Endothelial cell of umbilical vein (primary cell): Measurements from ENCODE around the gene ZMIZ1. TPM values are rescaled to one million over a fixed set of nuclear protein-coding genes. Genes with fewer than 3 reads are reported as not detected.

Experiments used
- BruUV-seq: library from RNA; stranded (reverse); fragments of 400-500 nt; replicated peaks from 2 replicates; lab custom pipeline; 2021; lab: Mats Ljungman, UMichigan
- CTCF ChIA-PET: fragments of 300-600, 350-600 bp; sonication (Branson Sonifier 250); formaldehyde crosslinking; loops from one replicate; lab custom pipeline; 2021; ENCODE audit warnings: antibody characterized with exemption, inconsistent platforms; lab: Charles Lee
- POLR2A ChIA-PET: fragments of 300-600, 350-600 bp; sonication (Branson Sonifier 250); formaldehyde crosslinking; loops from one replicate; lab custom pipeline; 2021; ENCODE audit warnings: antibody characterized with exemption, inconsistent platforms; lab: Charles Lee
- DNase-seq: peaks from one replicate; pipeline ENCODE4 v3.0.0-alpha.2; 2011; ENCODE audit warnings: low read depth, low spot score
- FAIRE-seq: peaks from 2 replicates; lab custom pipeline; 2011; peaks lifted over from hg19 to GRCh38; lab: Jason Lieb, UNC
- H2AFZ ChIP-seq: 2 replicates; pipeline ENCODE4 v1.6.0; 2012; ENCODE audit warnings: low read depth, low read length, control low read depth, inconsistent platforms
- H3K27ac ChIP-seq: 2 replicates; pipeline ENCODE4 v1.5.1; 2011; ENCODE audit warnings: low read depth, mild to moderate bottlenecking, control low read depth, low read length, moderate library complexity; ENCODE audit not compliant: insufficient read depth
- H3K27me3 ChIP-seq, 2 experiments: 2 replicates each; pipeline versions ENCODE4 v1.6.0 to v1.6.1; 2011; ENCODE audit warnings: low read length in 2 of 2, mixed read lengths in 1 of 2; ENCODE audit not compliant: control insufficient read depth in 2 of 2, insufficient read depth in 2 of 2
- H3K36me3 ChIP-seq, 2 experiments: 2 replicates in 1 of 2; 3 replicates in 1 of 2; pipeline ENCODE4 v1.5.1; 2011; ENCODE audit warnings: low read length in 2 of 2, mild to moderate bottlenecking in 1 of 2, moderate library complexity in 1 of 2; ENCODE audit not compliant: control insufficient read depth in 2 of 2, insufficient read depth in 2 of 2; ENCODE audit errors: extremely low read depth in 1 of 2
- H3K4me1 ChIP-seq: 3 replicates; pipeline ENCODE4 v1.5.1; 2011; ENCODE audit warnings: mild to moderate bottlenecking, low read length; ENCODE audit not compliant: control insufficient read depth, insufficient read depth; ENCODE audit errors: extremely low read depth
- H3K4me2 ChIP-seq: 2 replicates; pipeline ENCODE4 v1.6.1; 2011; ENCODE audit warnings: low read length, control low read depth, mixed read lengths; ENCODE audit not compliant: insufficient read depth
- H3K4me3 ChIP-seq, 3 experiments: fragments of 200-600 bp in 1 of 3; sonication (generic), shearing (Covaris generic) in 1 of 3; replicated peaks in 1 of 3; 2 replicates each; pipeline ENCODE4 v1.5.1; 2011 to 2016; ENCODE audit warnings: control low read depth in 3 of 3, low read length in 3 of 3, mild to moderate bottlenecking in 2 of 3, inconsistent platforms in 1 of 3, low read depth in 1 of 3, moderate library complexity in 1 of 3; ENCODE audit not compliant: insufficient read depth in 1 of 3
- H3K79me2 ChIP-seq: 2 replicates; pipeline ENCODE4 v1.6.0; 2012; ENCODE audit warnings: low read length, inconsistent platforms; ENCODE audit not compliant: control insufficient read depth, insufficient read depth
- H3K9ac ChIP-seq: replicated peaks from 2 replicates; pipeline ENCODE3; 2011; ENCODE audit warnings: low read length, control low read depth; ENCODE audit not compliant: insufficient read depth; ENCODE audit errors: extremely low read depth
- H3K9me1 ChIP-seq: replicated peaks from 3 replicates; pipeline ENCODE4 v1.6.0; 2011; ENCODE audit warnings: mild to moderate bottlenecking, low read length; ENCODE audit not compliant: control insufficient read depth, insufficient read depth; ENCODE audit errors: extremely low read depth
- H3K9me3 ChIP-seq: replicated peaks from 2 replicates; pipeline ENCODE4 v1.5.1; 2012; ENCODE audit warnings: low read length, inconsistent platforms; ENCODE audit not compliant: control insufficient read depth, insufficient read depth
- H4K20me1 ChIP-seq: replicated peaks from 2 replicates; pipeline ENCODE3; 2011; ENCODE audit warnings: mild to moderate bottlenecking, low read length; ENCODE audit not compliant: control insufficient read depth, insufficient read depth; ENCODE audit errors: extremely low read depth
- FOS ChIP-seq: IDR thresholded peaks from 2 replicates; pipeline ENCODE4 v1.6.1; 2011; ENCODE audit warnings: mild to moderate bottlenecking, low read length, moderate library complexity, borderline replicate concordance; ENCODE audit not compliant: insufficient read depth
- GATA2 ChIP-seq: IDR thresholded peaks from 2 replicates; pipeline ENCODE4 v1.7.0; 2011; ENCODE audit warnings: low read depth, mild to moderate bottlenecking, moderate library complexity, mixed read lengths, low read length; ENCODE audit not compliant: insufficient read length, insufficient read depth
- JUN ChIP-seq: IDR thresholded peaks from 2 replicates; pipeline ENCODE4 v1.6.1; 2011; ENCODE audit warnings: borderline replicate concordance, low read depth; ENCODE audit not compliant: insufficient read length, insufficient read depth
- MYC ChIP-seq: IDR thresholded peaks from one replicate; pipeline ENCODE4 v1.6.1; 2011; ENCODE audit warnings: mild to moderate bottlenecking, low read depth, low read length
- dilution Hi-C: fragments of 300-500 bp; cut with MboI; formaldehyde crosslinking; loops from one replicate; pipeline ENCODE4 v1.15.0; 2019; ENCODE audit warnings: low sequenced_read_pairs; ENCODE audit not compliant: extremely low pct_ligation_motif_present
- intact Hi-C: fragments of 100-400 bp; cut with micrococcal nuclease; formaldehyde crosslinking; loops from one replicate; pipeline ENCODE4 v1.10.0; 2022
- polyA plus RNA-seq, 4 experiments: library from polyadenylated mRNA; depleted of rRNA in 3 of 4; stranded (reverse) in 3 of 4; unstranded in 1 of 4; fragments of >200 nt; gene quantifications; 2 replicates each; pipeline versions ENCODE4 v1.2.1 to v1.2.3, GENCODE V29; 2011 to 2012; ENCODE audit warnings: missing spikeins in 1 of 4
- total RNA-seq: library from RNA; stranded (reverse); gene quantifications from 2 replicates; pipeline ENCODE4 v1.2.3, GENCODE V29; 2021
- TF ChIP-seq, protein P1 (sequence below): IDR thresholded peaks from 2 replicates; pipeline ENCODE4 v1.6.1; 2011; ENCODE audit not compliant: insufficient read depth, insufficient read length

The ZMIZ1 gene
- total and polyA plus RNA-seq, 2 donors (not counting 3 experiments of a cell fraction or from before 2014, with no cell fraction given), result 12.5 to 46.7 TPM

DNA sequence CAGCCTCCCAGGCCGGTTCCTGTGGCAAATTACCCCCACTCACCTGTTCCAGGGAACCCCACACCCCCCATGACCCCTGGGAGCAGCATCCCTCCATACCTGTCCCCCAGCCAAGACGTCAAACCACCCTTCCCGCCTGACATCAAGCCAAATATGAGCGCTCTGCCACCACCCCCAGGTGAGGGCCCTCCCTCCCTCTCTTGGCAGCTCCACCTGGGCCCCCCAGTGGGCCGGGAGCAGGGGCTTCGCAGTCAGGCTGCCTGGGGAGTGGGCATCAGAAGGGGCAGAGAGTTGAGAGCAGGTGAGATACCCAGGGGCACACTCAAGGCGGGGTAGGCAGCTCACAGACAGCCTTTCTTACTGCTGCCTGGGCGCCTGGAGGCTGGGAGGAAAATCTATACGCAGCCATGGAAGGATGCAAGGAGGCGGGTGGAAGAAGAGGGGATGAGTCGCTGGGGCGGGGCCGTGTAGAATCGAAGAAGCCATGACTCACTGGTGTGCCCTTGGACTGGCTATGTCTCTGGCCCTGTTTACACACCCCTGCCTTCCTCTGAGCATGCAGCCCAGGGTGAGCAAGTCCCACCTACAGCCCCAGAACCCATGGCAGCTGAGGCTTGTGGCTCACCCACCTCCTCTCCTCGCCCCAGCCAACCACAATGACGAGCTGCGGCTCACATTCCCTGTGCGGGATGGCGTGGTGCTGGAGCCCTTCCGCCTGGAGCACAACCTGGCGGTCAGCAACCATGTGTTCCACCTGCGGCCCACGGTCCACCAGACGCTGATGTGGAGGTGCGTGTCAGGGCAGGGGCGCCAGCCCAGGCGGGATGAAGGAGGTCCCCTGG, 229.9 kb downstream of the ZMIZ1 start:
- Histone ChIP-seq H3K9ac (no peak overlapping the region), H3K9me3 (no peaks in the 10 kb centered on the region), H3K27me3 (no peaks in the 10 kb centered on the region), H3K4me3 (no peak overlapping the region), H2AFZ (no peak overlapping the region), H4K20me1 (no peaks in the 10 kb centered on the region), H3K9me1 (no peaks in the 10 kb centered on the region), H3K4me2 (no peak overlapping the region), H3K79me2 (no peaks in the 10 kb centered on the region), H3K36me3 (peaks cover 3 to 75% of the 10 kb centered on the region in 2 experiments), H3K4me1 (peaks cover 8% of the 10 kb centered on the region), H3K27ac (no peak overlapping the region)
- no TSS peak for BruUV-seq
- TF ChIP-seq, protein P1, sequence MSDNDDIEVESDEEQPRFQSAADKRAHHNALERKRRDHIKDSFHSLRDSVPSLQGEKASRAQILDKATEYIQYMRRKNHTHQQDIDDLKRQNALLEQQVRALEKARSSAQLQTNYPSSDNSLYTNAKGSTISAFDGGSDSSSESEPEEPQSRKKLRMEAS, result no peak
- TF ChIP-seq GATA2, result no peak
- no peak for TF ChIP-seq MYC
- TF ChIP-seq FOS, result peak; percentile 73
- TF ChIP-seq JUN, result peak; percentile 35
- dilution Hi-C loops (no loop called here), intact Hi-C loops (no loop called here)
- DNase-seq, result peak; percentile 62
- peak; percentile 88 for FAIRE-seq
- CTCF ChIA-PET, result no interaction called here
- POLR2A ChIA-PET, result no interaction called here
